Peyer's patch (tissue), 4 donors: Measurements from ENCODE around the gene GBE1.

ENCODE experiments used
- CTCF ChIP-seq, 6 experiments: fragments of 450-650 bp in 4 of 6; fragments of 200-600 bp in 2 of 6; sonication (generic) in 1 of 6; IDR thresholded peaks; one replicate each; pipeline ENCODE4 v1.5.1; 2017 to 2019; ENCODE audit warnings: antibody characterized with exemption in 6 of 6, mild to moderate bottlenecking in 3 of 6, moderate library complexity in 1 of 6
- POLR2A ChIP-seq, 2 donors: fragments of 450-650 bp; IDR thresholded peaks; one replicate each; pipeline ENCODE4 v1.5.1; 2017; ENCODE audit warnings: antibody characterized with exemption in 2 of 2, mild to moderate bottlenecking in 2 of 2, moderate library complexity in 2 of 2

GRCh38 chr3:81709606-81710005, 51.8 kb downstream of the GBE1 start:
- TF ChIP-seq CTCF (IDR thresholded peaks at IDR 0.05) (no peak), POLR2A (IDR thresholded peaks at IDR 0.05) (no peak)
